Endothelial cell of umbilical vein (primary cell): ENCODE data around the gene ADAMTS12. TPM values are rescaled to one million over a fixed set of nuclear protein-coding genes. Genes with fewer than 3 reads are reported as not detected.

Experiments used
- BruUV-seq: library from RNA; stranded (reverse); fragments of 400-500 nt; replicated peaks from 2 replicates; lab custom pipeline; 2021; lab: Mats Ljungman, UMichigan
- CTCF ChIA-PET: fragments of 300-600, 350-600 bp; sonication (Branson Sonifier 250); formaldehyde crosslinking; loops from one replicate; lab custom pipeline; 2021; ENCODE audit warnings: antibody characterized with exemption, inconsistent platforms; lab: Charles Lee
- POLR2A ChIA-PET: fragments of 300-600, 350-600 bp; sonication (Branson Sonifier 250); formaldehyde crosslinking; loops from one replicate; lab custom pipeline; 2021; ENCODE audit warnings: antibody characterized with exemption, inconsistent platforms; lab: Charles Lee
- DNase-seq: peaks from one replicate; pipeline ENCODE4 v3.0.0-alpha.2; 2011; ENCODE audit warnings: low read depth, low spot score
- FAIRE-seq: peaks from 2 replicates; lab custom pipeline; 2011; peaks lifted over from hg19 to GRCh38; lab: Jason Lieb, UNC
- H2AFZ ChIP-seq: 2 replicates; pipeline ENCODE4 v1.6.0; 2012; ENCODE audit warnings: low read depth, low read length, control low read depth, inconsistent platforms
- H3K27ac ChIP-seq: 2 replicates; pipeline ENCODE4 v1.5.1; 2011; ENCODE audit warnings: low read depth, mild to moderate bottlenecking, control low read depth, low read length, moderate library complexity; ENCODE audit not compliant: insufficient read depth
- H3K27me3 ChIP-seq, 2 experiments: 2 replicates each; pipeline versions ENCODE4 v1.6.0 to v1.6.1; 2011; ENCODE audit warnings: low read length in 2 of 2, mixed read lengths in 1 of 2; ENCODE audit not compliant: control insufficient read depth in 2 of 2, insufficient read depth in 2 of 2
- H3K36me3 ChIP-seq, 2 experiments: 2 replicates in 1 of 2; 3 replicates in 1 of 2; pipeline ENCODE4 v1.5.1; 2011; ENCODE audit warnings: low read length in 2 of 2, mild to moderate bottlenecking in 1 of 2, moderate library complexity in 1 of 2; ENCODE audit not compliant: control insufficient read depth in 2 of 2, insufficient read depth in 2 of 2; ENCODE audit errors: extremely low read depth in 1 of 2
- H3K4me1 ChIP-seq: 3 replicates; pipeline ENCODE4 v1.5.1; 2011; ENCODE audit warnings: mild to moderate bottlenecking, low read length; ENCODE audit not compliant: control insufficient read depth, insufficient read depth; ENCODE audit errors: extremely low read depth
- H3K4me2 ChIP-seq: 2 replicates; pipeline ENCODE4 v1.6.1; 2011; ENCODE audit warnings: low read length, control low read depth, mixed read lengths; ENCODE audit not compliant: insufficient read depth
- H3K4me3 ChIP-seq, 3 experiments: fragments of 200-600 bp in 1 of 3; sonication (generic), shearing (Covaris generic) in 1 of 3; replicated peaks in 1 of 3; 2 replicates each; pipeline ENCODE4 v1.5.1; 2011 to 2016; ENCODE audit warnings: control low read depth in 3 of 3, low read length in 3 of 3, mild to moderate bottlenecking in 2 of 3, inconsistent platforms in 1 of 3, low read depth in 1 of 3, moderate library complexity in 1 of 3; ENCODE audit not compliant: insufficient read depth in 1 of 3
- H3K79me2 ChIP-seq: 2 replicates; pipeline ENCODE4 v1.6.0; 2012; ENCODE audit warnings: low read length, inconsistent platforms; ENCODE audit not compliant: control insufficient read depth, insufficient read depth
- H3K9ac ChIP-seq: replicated peaks from 2 replicates; pipeline ENCODE3; 2011; ENCODE audit warnings: low read length, control low read depth; ENCODE audit not compliant: insufficient read depth; ENCODE audit errors: extremely low read depth
- H3K9me1 ChIP-seq: replicated peaks from 3 replicates; pipeline ENCODE4 v1.6.0; 2011; ENCODE audit warnings: mild to moderate bottlenecking, low read length; ENCODE audit not compliant: control insufficient read depth, insufficient read depth; ENCODE audit errors: extremely low read depth
- H3K9me3 ChIP-seq: replicated peaks from 2 replicates; pipeline ENCODE4 v1.5.1; 2012; ENCODE audit warnings: low read length, inconsistent platforms; ENCODE audit not compliant: control insufficient read depth, insufficient read depth
- H4K20me1 ChIP-seq: replicated peaks from 2 replicates; pipeline ENCODE3; 2011; ENCODE audit warnings: mild to moderate bottlenecking, low read length; ENCODE audit not compliant: control insufficient read depth, insufficient read depth; ENCODE audit errors: extremely low read depth
- EZH2 ChIP-seq: IDR thresholded peaks from 2 replicates; pipeline ENCODE4 v1.6.1; 2012; ENCODE audit warnings: borderline replicate concordance, low read depth, mild to moderate bottlenecking, moderate library complexity, low read length, inconsistent platforms; ENCODE audit not compliant: severe bottlenecking
- FOS ChIP-seq: IDR thresholded peaks from 2 replicates; pipeline ENCODE4 v1.6.1; 2011; ENCODE audit warnings: mild to moderate bottlenecking, low read length, moderate library complexity, borderline replicate concordance; ENCODE audit not compliant: insufficient read depth
- JUN ChIP-seq: IDR thresholded peaks from 2 replicates; pipeline ENCODE4 v1.6.1; 2011; ENCODE audit warnings: borderline replicate concordance, low read depth; ENCODE audit not compliant: insufficient read length, insufficient read depth
- POLR2AphosphoS5 ChIP-seq: IDR thresholded peaks from 2 replicates; pipeline ENCODE4 v1.6.1; 2012; ENCODE audit warnings: low read depth, mild to moderate bottlenecking, control low read depth, low read length, moderate library complexity; ENCODE audit not compliant: insufficient read depth
- dilution Hi-C: fragments of 300-500 bp; cut with MboI; formaldehyde crosslinking; loops from one replicate; pipeline ENCODE4 v1.15.0; 2019; ENCODE audit warnings: low sequenced_read_pairs; ENCODE audit not compliant: extremely low pct_ligation_motif_present
- intact Hi-C: fragments of 100-400 bp; cut with micrococcal nuclease; formaldehyde crosslinking; loops from one replicate; pipeline ENCODE4 v1.10.0; 2022
- polyA plus RNA-seq, 4 experiments: library from polyadenylated mRNA; depleted of rRNA in 3 of 4; stranded (reverse) in 3 of 4; unstranded in 1 of 4; fragments of >200 nt; gene quantifications; 2 replicates each; pipeline versions ENCODE4 v1.2.1 to v1.2.3, GENCODE V29; 2011 to 2012; ENCODE audit warnings: missing spikeins in 1 of 4
- total RNA-seq: library from RNA; stranded (reverse); gene quantifications from 2 replicates; pipeline ENCODE4 v1.2.3, GENCODE V29; 2021
- TF ChIP-seq, protein P1 (sequence below): IDR thresholded peaks from 2 replicates; pipeline ENCODE4 v1.6.1; 2011; ENCODE audit not compliant: insufficient read depth, insufficient read length
- TF ChIP-seq, protein P2 (sequence below), 2 donors: IDR thresholded peaks; 1 replicate in 1 of 2; 2 replicates in 1 of 2; pipeline ENCODE4 v1.5.1; 2011; ENCODE audit warnings: low read length in 2 of 2, mild to moderate bottlenecking in 2 of 2, moderate library complexity in 2 of 2, control low read depth in 1 of 2, inconsistent platforms in 1 of 2, low read depth in 1 of 2; ENCODE audit not compliant: insufficient read depth in 1 of 2; ENCODE audit errors: extremely low read depth in 1 of 2

Gene ADAMTS12
- total and polyA plus RNA-seq, 2 donors (not counting 3 experiments of a cell fraction or from before 2014, with no cell fraction given) = 0.88 TPM; not detected in 1

DNA sequence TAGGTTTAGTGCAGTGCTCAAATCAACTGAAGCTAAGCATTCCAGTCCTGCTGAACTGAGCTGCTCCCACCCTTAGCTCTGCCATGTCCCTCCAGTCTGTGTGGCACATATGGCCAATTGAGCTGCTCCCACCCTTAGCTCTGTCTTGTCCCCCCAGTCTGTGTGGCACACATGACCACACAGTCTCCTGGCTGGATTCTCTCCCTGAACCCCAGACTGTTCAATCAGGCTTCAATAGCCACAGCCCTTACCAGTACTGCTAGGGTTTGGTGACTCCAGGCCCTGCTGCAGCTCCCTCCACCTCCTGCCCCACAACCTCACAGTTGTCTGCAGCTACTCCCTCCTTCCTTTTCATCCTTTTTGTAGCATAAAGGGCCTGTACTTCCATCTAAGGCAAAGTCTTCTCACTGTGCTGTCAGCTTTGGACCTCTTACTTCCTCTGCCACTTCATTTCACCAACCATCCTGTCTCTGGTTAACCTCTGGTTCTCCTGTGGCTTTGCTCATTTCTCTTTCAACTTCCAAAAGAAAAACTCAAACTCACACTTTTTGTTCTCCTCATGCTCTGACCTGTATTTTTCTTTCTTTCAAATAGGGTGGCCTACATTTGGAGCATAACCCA, 50.8 kb downstream of the ADAMTS12 start:
- CTCF ChIA-PET = interaction anchor here (1.8 kb wide), 1 partner anchor 252 kb away, joined by 5 read pairs; no protein-coding TSS in a partner anchor
- no peak for FAIRE-seq
- POLR2A ChIA-PET = no interaction called here

More for the DNA sequence above, 50.8 kb downstream of the ADAMTS12 start:
- dilution Hi-C loops (no loop called here), intact Hi-C loops (no loop called here)
- no peaks in the 10 kb centered on the region for H3K9me3 ChIP-seq
- no peaks in the 10 kb centered on the region for H3K9me1 ChIP-seq
- no peaks in the 10 kb centered on the region for H3K36me3 ChIP-seq
- H3K27ac ChIP-seq = no peak overlapping the region
- DNase-seq = no peak
- H2AFZ ChIP-seq = no peak overlapping the region
- H3K4me1 ChIP-seq = peaks cover 19% of the 10 kb centered on the region
- H3K4me3 ChIP-seq = no peak overlapping the region
- H4K20me1 ChIP-seq = no peaks in the 10 kb centered on the region
- H3K4me2 ChIP-seq = no peak overlapping the region
- BruUV-seq = no TSS peak
- no peaks in the 10 kb centered on the region for H3K79me2 ChIP-seq
- no peak overlapping the region for H3K9ac ChIP-seq
- TF ChIP-seq, protein P1, sequence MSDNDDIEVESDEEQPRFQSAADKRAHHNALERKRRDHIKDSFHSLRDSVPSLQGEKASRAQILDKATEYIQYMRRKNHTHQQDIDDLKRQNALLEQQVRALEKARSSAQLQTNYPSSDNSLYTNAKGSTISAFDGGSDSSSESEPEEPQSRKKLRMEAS = no peak
- TF ChIP-seq JUN (no peak), FOS (no peak), EZH2 (no peak), POLR2AphosphoS5 (no peak)
- TF ChIP-seq, protein P2, sequence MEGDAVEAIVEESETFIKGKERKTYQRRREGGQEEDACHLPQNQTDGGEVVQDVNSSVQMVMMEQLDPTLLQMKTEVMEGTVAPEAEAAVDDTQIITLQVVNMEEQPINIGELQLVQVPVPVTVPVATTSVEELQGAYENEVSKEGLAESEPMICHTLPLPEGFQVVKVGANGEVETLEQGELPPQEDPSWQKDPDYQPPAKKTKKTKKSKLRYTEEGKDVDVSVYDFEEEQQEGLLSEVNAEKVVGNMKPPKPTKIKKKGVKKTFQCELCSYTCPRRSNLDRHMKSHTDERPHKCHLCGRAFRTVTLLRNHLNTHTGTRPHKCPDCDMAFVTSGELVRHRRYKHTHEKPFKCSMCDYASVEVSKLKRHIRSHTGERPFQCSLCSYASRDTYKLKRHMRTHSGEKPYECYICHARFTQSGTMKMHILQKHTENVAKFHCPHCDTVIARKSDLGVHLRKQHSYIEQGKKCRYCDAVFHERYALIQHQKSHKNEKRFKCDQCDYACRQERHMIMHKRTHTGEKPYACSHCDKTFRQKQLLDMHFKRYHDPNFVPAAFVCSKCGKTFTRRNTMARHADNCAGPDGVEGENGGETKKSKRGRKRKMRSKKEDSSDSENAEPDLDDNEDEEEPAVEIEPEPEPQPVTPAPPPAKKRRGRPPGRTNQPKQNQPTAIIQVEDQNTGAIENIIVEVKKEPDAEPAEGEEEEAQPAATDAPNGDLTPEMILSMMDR (IDR thresholded peaks at IDR 0.05; ENCODE audit: extremely low read depth in 1 of 2, insufficient read depth in 1 of 2, low read depth in 1 of 2, low read length in 2 of 2) = no peak
- H3K27me3 ChIP-seq = no peaks in the 10 kb centered on the region
